ENCODE results near the gene STAU1.

- TF ChIP-seq POLR2A (IDR thresholded peaks at IDR 0.05; ENCODE audit: low read length): no peak
- no peak for TF ChIP-seq GATA1 (IDR thresholded peaks at IDR 0.05; ENCODE audit: low read depth, low read length)
These were observed 26.5 kb downstream of the STAU1 start for GRCh38 chr20:49161428-49162152.

Data from erythroblast (primary cell).